SK-N-MC (cell line): ENCODE measurements around the gene C12orf42.

ENCODE experiments used
- EZH2 ChIP-seq: fragments of 200-600 bp; sonication (generic); IDR thresholded peaks from one replicate; pipeline ENCODE4 v1.6.1; 2017; ENCODE audit warnings: antibody characterized with exemption
- FOXP2 ChIP-seq: optimal IDR thresholded peaks from 2 replicates; pipeline ENCODE3; 2011; ENCODE audit warnings: mild to moderate bottlenecking, moderate library complexity; ENCODE audit not compliant: insufficient read depth; ENCODE audit errors: extremely low read length, control extremely low read depth
- POLR2AphosphoS5 ChIP-seq: IDR thresholded peaks from 2 replicates; pipeline ENCODE4 v1.6.1; 2012; ENCODE audit warnings: mild to moderate bottlenecking, low read depth, low read length, borderline replicate concordance

GRCh38 chr12:103431950-103432349, 63.8 kb downstream of the C12orf42 start:
- TF ChIP-seq EZH2 (no peak), POLR2AphosphoS5 (no peak), FOXP2 (no peak)
